ENCODE results near the gene YRDC.
A peak's percentile ranks its signal among the peaks of the same experiment; 100 is the strongest.
"Not testable (repeated sequence)": the region's sequence is repeated elsewhere in the genome, so short reads cannot be mapped to it uniquely, and the experiment has no call there.

The YRDC gene

DNA sequence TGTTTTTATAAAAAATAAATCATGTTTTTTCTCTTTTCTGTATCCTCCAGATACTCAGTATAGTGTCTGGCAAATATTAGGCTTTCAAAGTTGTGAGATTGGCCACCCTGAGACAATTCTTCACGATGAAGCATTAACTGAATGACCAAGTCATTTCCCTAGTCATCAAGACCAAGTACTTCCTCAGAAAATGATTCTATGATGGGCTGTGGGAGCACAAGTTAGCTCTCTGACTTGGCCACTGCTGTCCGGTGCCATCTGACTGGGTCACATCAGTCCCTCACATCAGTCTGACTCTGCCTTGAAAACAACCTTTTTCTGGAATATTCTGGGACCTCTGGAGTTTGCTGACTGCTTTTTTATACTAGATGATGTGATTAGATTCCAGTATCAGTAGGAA is 13.5 kb upstream of the YRDC start:
- ATAC-seq = no peak

DNA sequence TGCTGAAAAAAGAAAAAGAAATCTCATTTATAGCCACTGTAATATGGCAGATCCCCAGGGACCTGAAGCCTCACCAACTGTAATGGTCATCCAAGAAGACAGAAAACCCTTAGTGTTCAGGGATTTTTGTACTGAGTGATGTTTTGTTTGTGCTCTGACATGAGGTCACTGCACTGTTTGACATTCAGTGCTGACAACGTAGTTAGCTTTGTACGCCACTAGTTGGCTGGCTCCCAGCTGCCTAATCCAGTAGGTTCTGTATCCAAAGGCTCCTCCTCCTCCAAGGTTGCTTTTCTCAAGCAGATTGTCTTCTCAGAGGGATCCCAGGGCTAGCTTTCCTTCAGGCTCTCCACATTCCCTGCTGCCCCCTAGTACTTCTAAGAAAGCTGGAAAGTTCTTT is 9.5 kb upstream of the YRDC start:
- ATAC-seq (no peak), DNase-seq (no peak)

More for the DNA sequence above, 13.5 kb upstream of the YRDC start:
- no peak for DNase-seq

DNA sequence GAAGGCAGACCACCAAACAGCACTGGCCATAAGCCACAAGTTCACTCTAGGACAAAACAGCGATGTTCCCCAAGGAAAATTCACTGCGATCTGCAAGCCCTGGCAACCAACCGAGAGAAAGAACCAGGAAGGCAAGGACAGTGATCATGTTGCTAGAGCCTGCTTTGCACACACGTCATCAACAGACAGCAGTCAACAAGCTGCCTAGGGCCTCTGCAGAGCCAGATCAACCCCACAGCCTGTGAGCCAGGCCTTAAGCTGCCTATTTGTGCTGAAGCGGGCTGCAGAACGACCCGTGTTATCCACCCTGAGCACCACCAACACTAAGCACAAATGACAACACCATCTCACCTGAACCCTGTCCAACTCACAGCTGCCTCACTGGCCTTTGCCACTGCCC is 6.2 kb upstream of the YRDC start:
- no peak for DNase-seq
- ATAC-seq = no peak

DNA sequence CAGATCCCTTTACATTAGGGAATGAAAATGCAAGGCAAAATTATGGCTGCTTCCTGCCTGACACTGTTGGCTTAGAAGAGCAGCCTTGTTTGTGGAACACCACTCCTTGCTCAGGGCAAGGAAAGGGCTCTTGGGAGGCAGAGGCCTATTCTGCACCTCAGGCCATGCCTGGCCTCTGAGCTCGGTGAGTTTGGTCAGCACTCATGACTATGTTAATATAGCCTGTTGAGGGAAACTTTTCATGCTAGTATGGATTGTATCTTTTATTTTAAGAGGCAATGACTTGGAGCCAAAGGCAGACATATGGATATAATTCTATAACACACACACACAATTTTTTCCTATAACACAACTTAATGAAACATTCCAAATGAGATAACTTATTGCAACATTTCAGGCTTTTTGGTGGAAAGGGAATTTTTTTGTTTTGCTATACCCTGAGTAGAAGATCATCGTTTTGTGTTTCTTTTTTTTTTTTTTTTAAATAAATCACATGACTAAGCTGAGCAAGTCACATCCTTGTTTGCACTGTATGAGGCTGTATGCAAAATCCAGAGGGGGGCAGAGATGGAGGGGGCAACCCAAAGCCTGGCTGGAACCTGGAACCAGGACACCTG is 5.6 kb upstream of the YRDC start:
- DNase-seq (no peak), ATAC-seq (no peak)

DNA sequence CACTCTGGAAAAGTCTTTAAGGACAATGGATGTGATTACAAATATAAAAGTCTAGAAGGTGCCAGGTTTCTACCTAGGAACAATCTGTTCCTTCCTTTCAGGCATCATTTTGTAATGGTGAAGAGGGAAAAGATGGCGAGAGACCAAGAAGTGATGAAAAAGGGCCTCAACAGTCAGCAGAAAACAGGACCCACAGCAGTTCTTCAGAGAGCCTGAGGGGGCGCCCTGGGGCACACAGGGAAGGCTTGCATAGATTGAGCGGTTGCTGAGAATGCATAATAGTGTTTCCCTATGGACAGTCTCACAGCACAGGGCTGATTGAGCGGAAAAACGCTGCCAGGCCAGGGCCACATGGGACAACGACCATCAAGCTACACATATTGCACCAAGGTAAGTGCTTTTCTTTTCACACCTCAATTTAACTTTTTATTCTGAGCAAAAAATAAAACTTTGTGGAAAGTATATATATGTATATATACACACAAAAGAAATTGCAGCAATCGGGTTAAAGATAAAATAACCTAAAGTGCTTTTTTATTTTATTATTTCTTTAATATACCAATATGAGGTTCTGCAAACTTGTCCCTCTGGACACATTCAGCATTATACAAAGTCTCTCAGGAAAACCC is 3.1 kb upstream of the YRDC start:
- ATAC-seq = peak; percentile 22
- DNase-seq = peak; percentile 73

DNA sequence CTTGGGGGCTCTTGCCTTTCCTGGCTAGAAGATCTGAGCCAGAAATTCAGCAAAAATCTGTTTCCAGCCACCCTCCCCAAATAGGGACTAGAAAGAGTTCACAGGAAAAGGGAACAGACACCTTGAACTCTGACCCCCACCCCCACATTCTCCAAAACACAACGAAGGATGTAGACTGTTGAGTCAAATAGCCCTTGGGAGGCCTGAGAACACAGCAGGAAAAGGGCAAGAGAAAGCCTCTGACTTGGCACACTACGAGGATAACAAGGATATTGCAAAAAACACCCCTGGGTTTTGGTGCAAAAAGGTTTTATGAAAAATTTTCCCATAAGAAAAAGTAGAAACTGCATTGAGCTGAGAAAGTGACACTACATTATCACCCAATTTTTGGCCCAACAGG is 1.9 kb upstream of the YRDC start:
- no peak for DNase-seq
- ATAC-seq = no peak

DNA sequence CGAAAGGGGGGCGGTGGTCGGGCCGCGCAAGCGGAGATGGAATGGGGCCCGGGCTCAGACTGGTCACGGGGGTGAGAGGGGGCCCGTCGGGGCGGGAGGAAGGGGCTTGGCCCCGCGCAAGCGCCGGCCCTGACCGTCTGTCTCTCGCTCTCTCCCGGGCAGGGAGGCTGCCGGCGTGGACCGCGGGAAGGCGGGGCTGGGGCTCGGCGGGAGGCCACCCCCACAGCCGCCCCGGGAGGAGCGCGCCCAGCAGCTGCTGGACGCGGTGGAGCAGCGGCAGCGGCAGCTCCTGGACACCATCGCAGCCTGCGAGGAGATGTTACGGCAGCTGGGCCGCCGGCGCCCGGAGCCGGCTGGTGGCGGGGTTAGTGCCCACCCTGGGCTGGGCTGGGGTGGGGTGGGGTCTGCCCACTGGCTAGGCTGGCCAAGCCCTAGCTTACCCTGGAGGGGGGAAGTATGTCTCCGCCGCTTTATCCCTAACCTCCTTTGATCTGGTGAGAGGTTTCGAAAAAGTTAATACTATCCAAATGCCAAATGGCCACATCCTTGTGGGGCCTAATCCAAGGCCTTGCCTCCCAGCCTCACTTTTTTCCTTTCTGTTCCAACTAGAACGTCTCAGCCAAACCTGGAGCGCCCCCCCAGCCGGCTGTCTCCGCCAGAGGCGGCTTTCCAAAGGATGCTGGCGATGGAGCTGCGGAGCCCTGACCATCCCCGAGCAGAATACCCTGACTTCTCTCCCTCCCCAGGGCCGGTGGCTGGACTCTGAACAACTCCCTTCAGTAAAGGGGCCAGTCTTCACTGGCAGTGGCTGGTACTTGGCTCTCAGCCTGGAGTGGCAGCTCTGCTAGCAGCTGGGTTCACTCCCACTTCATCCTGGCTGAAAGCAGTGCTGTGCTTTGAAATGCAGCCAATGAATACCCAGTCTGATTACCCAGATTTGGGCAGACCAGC is 636 bp upstream of the YRDC start:
- DNase-seq (peak; percentile 63), ATAC-seq (peak; percentile 53)

DNA sequence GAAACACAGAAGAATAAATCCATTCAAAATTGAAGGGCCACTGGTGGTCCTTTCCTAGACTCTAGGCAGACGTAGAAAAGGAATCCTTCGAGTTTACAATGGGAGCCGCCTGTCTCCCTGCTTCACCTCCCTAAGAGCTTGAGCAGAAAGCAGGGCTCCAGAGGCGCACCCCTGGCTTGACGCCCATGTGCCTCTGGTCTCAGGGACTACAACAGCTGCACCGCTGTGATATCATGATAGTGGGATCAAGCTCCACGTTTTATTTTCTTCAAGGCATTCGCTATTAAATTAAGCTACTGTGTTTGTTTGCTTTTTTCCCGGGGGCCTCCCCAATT is 821 bp downstream of the YRDC start:
- ATAC-seq = no peak
- no peak for DNase-seq

DNA sequence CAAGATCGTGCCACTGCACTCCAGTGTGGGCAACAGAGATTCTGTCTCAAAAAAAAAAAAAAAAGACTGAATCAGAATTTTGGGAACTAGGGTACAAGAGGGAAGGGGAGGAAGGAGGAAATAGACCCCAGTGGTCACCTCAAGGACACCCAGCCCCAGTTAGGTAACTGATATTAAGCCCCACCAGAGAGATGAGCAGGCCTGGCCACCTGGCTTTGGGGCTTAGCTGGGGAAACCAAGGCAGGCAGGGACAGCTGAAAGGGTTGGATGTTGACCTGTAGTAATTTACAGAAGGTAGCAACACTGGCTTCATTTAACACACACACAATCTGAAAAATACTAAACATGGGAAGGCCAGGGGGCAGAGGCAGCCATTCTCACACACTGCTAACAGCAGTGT is 5.6 kb downstream of the YRDC start:
- ATAC-seq = no peak
- no peak for DNase-seq

DNA sequence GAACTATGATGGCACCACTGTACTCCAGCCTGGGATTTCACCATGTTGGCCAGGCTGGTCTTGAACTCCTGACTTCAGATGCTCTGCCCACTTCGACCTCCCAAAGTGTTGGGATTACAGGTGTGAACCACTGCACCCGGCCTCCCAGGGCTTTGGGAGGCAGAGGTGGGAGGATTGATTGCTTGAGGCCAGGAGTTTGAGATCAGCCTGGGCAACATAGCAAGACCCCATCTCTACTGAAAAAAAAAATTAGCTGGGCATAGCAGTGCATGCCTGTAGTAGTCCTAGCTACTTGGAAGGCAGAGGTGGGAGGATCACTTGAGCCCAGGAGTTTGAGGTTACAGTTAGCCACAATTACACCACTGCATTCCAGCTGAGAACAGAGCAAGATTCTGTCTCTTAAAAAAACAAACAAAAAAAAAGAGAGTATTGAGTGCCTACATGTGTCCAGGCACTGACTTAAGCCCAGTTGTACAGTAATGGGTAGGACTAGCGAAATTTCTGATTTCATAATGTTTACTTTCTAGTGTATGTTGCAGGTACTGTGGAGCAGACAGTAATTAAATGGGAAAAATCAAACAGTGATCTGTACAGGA is 10.2 kb downstream of the YRDC start:
- no peak for ATAC-seq
- DNase-seq = no peak

DNA sequence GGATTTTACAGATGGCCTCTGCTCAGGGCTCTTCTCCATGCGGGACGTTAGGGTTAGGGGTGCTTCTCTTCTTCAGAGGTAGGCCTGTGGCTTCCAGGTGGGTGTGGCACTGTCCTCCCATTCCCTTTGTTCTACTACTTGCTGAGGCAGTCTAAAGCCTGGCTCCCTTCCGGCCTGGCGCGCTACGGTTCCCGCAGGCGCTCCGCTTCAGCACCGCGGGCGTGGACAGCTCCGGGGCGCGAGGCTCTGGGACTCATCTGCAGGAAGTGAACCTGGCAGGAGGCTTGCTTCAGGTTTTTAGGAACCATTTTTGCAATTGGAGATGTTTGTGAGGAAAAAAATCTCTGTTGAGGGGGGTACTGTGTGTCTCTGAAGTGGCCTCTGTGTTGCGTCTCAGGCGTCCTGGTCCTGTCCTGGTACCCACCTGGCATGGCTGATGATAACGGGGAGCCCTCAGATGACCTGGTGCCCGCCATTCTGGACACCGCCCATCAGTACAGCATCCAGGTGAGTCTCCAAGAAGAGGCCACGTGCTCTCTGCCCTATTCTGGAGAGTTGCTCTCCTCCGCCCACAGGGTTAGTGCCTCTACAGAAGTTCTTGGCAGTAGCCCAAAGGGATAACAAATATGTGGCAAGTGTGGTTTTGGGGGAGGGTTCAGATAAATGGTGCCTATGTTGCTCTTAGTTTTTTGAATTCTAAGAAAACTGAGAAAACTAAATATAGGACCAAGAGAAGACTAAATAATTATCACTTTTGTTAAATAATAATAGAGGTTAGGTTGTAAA is 12.5 kb downstream of the YRDC start:
- ATAC-seq = no peak

DNA sequence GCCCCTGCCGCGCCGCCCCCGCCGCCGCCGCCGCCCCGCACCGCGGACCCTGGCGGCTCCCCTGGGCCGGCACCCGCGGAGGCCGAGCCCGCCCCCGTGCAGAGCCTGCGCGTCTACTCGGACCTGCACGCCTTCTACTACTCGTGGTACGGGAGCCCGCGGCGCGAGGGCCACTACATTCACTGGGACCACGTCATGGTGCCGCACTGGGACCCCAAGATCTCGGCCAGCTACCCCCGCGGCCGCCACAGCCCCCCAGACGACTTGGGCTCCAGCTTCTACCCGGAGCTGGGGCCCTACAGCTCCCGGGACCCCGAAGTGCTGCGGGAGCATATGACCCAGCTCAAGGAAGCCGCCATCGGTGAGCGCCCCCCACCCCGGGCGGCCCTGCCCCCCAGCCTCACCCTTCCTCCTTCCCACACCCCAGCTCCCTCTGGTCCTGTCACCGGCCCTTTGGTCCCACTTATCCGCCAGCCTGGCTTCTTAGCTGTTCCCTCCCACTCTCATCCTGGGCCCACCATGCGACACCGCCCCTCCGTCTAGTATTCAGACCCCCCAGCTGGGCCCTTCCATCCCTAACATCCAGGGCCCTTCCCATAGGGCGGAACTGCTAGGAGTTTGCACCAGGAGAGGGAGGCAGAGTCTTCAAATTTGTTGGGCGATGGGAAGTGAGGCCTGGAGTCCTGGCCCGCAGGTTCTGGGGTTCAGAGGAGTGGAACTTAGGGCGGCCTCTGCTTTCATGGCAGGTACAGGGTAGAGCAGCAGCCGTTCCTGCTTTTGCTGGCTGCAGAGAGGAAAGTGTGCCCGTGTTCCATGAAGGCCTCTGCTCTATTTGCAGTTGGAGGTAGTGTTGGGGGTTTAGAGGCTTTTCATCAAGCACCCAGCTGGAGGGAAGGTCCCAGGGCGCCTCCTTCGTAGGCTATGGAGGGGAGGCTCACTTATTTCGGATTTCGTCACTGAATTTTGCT is 13.4 kb downstream of the YRDC start:
- ATAC-seq = no peak
- DNase-seq = no peak

More for the DNA sequence above, 12.5 kb downstream of the YRDC start:
- DNase-seq = peak; percentile 66

DNA sequence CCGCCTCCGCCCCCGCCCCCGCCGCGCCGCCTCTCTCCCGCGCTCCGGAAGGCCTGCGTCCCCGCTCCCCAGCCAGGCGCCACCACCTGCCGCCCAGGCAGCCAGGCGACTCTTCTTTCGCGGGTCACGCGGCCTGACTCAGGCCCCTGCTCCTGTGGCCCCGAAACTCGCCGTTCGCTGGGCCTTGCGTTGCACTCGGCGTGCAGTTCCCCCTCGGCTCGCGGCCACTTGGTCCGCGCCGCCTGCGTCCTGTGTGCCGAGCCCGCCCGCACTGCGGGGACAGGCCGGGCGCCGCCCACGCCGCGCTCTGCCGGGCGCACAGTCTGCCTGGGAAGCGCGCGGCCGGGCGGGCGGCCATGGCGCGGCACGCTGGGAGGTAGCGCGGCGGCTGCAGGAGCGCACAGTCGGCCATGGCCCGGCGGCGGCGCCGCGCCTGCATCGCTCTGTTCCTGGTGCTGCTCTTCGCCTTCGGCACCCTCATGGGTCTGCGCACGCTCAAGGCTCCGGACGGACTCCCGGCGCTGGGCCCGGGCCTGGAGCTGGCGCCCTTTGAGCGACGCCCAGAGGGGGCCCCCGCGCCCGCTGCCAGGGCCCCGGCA is 14.1 kb downstream of the YRDC start, which contains the start of gene MANEAL:
Gene MANEAL (plus strand): TSS at position 75 of the 599 bp plus-strand sequence. CDS start 336 bp downstream, at position 411.
- ATAC-seq (peak; percentile 73), DNase-seq (peak; percentile 45)

DNA sequence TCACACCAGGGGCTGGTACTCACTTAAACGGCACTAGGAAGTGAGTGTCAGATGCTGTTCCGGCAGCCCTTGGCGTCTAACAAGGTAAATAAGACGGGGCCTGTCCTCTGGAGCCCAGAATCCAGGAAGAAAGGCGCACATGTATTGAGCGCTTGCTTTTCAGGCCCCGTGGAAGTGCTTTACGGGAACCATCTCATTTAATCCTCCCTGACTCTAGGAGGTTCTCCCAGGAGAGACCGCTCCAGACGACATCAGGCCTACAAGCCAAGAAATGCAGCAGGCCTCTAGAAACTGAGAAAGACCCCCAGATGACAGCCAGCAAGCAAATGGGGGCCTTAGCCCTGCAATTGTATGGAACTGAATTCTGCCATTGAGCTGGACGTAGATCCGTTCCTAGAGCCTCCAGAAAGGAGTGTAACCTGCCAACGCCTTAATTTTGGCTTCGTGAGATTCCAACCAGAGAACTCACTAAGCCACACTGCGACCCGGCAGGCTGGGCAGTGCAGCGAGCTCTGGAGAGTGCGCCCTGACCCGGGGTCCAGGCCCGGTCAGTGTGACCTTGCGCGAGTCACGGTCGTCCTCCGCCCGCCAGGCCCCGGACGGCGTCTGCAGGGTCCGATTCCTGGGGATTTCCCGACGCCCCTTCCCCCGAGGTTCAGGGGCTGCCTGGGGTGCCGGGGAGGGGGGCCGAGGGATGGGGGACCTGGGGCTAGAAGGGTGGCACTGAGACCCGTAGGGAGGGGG is 14.9 kb downstream of the YRDC start:
- no peak for DNase-seq
- ATAC-seq = no peak

DNA sequence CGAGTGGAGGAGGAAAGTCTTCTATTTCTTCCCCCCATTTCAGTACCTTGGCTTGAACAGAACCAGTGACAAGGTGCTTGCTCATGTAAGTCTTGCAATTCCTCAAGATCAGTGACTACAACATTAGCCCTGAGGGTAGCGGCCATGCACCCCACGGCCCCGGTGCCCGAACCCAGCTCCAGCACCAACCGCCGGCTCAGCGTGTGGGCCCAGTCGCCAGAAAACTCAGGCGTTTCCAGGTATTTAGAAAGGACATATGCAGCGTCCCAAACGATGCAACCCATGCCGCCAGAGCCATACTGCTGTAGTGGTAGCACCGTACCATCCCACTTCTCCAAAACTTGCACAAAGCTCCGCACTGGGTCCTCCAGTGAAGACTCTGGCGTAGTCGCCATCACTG is 25.5 kb downstream of the YRDC start:
- ATAC-seq (no peak), DNase-seq (no peak)

DNA sequence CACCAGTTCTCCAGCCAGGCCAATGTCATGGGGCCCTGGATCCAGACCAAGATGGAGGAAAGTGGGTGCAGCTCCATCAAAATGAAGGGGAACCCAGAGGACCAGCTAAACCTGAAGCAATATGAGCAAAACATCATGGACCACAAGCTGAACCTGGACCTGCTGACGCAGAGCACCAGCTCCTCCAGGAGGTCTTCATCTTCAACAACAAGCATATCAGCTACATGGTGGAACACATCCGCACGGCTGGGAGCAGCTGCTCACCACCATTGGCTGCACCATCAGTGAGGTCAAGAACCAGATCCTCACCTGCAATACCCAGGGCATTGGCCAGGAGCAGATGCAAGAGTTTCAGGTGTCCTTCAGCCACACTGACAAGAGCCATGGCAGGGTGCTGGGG is 29.4 kb downstream of the YRDC start:
- no peak for ATAC-seq
- DNase-seq = no peak

DNA sequence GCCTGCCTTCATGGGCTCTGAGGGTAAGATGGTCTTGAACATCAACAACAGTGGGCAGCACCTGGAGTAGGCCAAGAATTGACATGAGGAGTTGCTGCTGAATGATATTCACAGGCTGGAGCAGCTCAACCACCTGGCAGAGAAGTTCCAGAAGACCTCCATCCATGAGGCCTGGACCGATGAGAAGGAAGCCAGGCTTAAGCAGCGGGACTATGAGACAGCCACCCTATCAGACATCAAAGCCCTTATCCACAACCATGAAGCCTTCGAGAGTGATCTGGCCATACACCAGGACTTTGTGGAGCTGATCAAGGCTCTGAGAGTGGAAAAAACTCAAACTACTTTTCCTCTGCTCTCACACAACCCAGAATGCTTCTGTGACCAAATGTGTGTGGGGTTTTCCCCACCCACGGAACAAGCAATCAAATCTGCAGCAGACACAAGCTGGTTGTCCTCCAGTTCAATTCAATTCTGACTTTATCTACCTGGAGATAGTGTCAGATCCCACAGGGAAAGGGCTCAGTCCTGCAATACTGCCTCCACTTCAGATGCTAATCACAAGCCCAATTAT is 31.0 kb downstream of the YRDC start:
- DNase-seq (peak; percentile 45), ATAC-seq (peak; percentile 75)

DNA sequence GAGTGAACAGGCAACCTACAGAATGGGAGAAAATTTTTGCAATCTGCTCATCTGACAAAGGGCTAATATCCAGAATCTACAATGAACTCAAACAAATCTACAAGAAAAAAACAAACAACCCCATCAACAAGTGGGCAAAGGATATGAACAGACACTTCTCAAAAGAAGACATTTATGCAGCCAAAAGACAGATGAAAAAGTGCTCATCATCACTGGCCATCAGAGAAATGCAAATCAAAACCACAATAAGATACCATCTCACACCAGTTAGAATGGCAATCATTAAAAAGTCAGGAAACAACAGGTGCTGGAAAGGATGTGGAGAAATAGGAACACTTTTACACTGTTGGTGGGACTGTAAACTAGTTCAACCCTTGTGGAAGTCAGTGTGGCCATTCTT is 36.6 kb downstream of the YRDC start:
- ATAC-seq, DNase-seq: not testable (repeated sequence)

DNA sequence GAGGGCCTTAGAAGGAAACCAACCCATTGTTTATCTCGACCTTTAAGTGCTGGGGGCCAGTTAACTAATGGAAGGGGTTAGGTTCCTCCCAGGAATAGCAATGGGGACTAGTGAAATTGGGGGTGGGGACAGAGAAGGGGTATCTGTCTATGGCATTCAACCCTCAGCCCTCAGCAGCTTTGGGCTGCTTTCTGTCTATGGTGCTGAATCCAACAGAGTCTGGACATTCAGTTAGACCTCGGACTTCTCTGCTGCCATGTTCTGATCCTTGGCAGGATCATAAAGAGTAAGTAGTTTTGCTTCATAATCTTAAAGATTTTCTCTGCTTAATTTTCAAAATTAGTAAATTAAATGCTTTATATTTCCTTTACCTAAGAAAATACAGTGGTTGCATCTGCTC is 40.5 kb downstream of the YRDC start:
- ATAC-seq = no peak
- DNase-seq = no peak
